Mucosa of descending colon (tissue), 3 donors: ENCODE results near the gene KCNK7. TPM values are rescaled to one million over a fixed set of nuclear protein-coding genes. Genes with fewer than 3 reads are reported as not detected.
A peak's percentile ranks its signal among the peaks of the same experiment; 100 is the strongest.

Source experiments
- ATAC-seq: fragments of 200-7000 bp; cut with Tn5 transposase; one replicate; pipeline ENCODE4 v1.9.1; 2020; ENCODE audit warnings: mild to moderate bottlenecking, moderate library complexity
- DNase-seq, 3 donors: peaks; one replicate each; pipeline ENCODE4 v3.0.0-alpha.2; 2020
- H3K36me3 ChIP-seq: fragments of 200-600 bp; one replicate; pipeline ENCODE4 v1.8.0; 2021; ENCODE audit warnings: low read depth, mild to moderate bottlenecking
- H3K4me1 ChIP-seq: fragments of 200-600 bp; one replicate; pipeline ENCODE4 v1.8.0; 2021; ENCODE audit warnings: low read depth, mild to moderate bottlenecking
- H3K4me3 ChIP-seq: fragments of 200-600 bp; one replicate; pipeline ENCODE4 v1.8.0; 2021; ENCODE audit warnings: mild to moderate bottlenecking
- H3K9me3 ChIP-seq: fragments of 200-600 bp; one replicate; pipeline ENCODE4 v1.8.0; 2021; ENCODE audit warnings: mild to moderate bottlenecking
- CTCF ChIP-seq: fragments of 200-600 bp; IDR thresholded peaks from one replicate; pipeline ENCODE4 v1.8.0; 2022; ENCODE audit warnings: antibody characterized with exemption, mild to moderate bottlenecking
- intact Hi-C, 2 donors: fragments of 100-400 bp; cut with DNase I in 1 of 2; cut with micrococcal nuclease in 1 of 2; formaldehyde crosslinking; loops; one replicate each; pipeline versions ENCODE4 v1.11.0 to v1.11.1; 2022; cut with DNase I, micrococcal nuclease
- long read RNA-seq, 2 donors: library from polyadenylated mRNA; unstranded; transcript quantifications; one replicate each; pipeline ENCODE4 v2.0.0, GENCODE V29; 2019 to 2021
- total RNA-seq, 3 donors: library from RNA; stranded (reverse); fragmentation: NEBNext Ultra II Directional in 2 of 3; extraction: Animal tissue kit (Norgen Biotek cat#: 25700) in 2 of 3; gene quantifications; one replicate each; pipeline versions ENCODE4 v1.2.1 to v1.2.4, GENCODE V29; 2021 to 2023
- donor health status: DM: no; HTN: no; CAD: no; lungs with moderate emphysema.
- donor health status: DM: no; HTN: no; CAD: no.
- donor health status: DM: no; HTN: yes; CAD: no.

The KCNK7 gene
- total RNA-seq, result 1 to 10 TPM in 2 of 3 donors, under 1 TPM in 1; 0.49 to 1.7 (median 1.5) TPM
- long read RNA-seq, donor 1, result 0 reads
- long read RNA-seq, donor 2, result 0 reads

DNA sequence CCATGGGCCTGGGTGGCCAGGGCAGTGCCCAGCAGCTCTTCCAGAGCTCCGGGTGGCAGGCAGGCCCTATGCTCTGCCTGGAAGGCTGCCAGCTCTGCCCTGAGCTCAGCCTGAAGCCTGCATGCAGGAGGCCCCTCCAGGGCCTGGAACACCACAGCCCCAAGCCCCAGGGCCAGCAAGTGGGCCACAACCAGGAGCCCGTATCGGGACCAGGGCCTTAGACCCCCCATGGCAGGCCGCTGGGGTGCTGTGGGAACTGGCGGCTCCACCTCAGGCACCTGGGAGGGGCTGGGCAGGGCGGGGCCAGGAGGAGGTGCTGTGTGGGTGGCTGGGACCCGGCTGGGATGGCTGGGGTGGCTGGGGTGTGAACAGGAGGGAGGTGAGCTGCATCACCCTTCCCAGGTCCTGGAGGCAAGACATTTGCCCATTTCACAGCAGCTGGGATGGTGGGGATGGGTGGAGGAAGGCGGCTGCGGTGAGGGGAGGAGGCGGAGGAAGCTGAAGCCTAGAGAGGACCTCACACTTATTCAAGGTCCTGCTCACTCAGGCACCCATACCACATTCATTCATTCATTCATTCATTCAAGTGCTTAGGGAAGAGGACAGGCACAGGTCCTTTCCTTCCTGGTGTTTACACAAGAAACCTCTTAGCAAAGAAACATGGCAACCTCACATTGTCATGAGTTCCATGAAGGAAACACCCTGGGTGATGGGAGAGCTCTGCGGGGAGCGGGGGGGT is at the start of gene KCNK7:
Gene KCNK7, minus strand, starts transcription at position 258 of the 739 bp plus-strand sequence. Its CDS starts 28 bp downstream, at position 230.
- Histone ChIP-seq H3K36me3 (peaks cover 11% of the 10 kb centered on the region), H3K9me3 (no peaks in the 10 kb centered on the region), H3K4me3 (no peak within 1 kb of the TSS), H3K4me1 (peaks cover 21% of the 10 kb centered on the region)
- DNase-seq (peak in 1 of 3 donors; percentile 63), ATAC-seq (peak; percentile 32)
- no peak for TF ChIP-seq CTCF
- intact Hi-C loops, result loop anchor here in 1 of 2 donors (10.0 kb wide), 1 partner anchor 61 kb away; no protein-coding TSS in a partner anchor

DNA sequence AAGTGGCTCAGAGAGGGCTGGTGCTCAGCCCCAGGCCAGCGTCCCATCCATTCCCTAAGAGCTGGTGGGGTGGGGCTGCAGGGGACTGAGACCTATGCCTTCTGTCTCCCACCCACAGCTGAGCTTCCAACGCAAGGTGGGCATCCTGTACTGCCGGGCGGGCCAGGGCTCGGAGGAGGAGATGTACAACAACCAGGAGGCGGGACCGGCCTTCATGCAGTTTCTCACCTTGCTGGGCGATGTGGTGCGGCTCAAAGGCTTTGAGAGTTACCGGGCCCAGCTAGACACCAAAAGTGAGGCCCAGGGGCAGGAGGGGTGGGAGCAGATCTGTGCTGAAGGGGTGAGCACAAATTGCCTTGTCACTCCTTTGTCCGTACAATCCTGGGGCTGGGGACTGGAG is 49.2 kb upstream of the KCNK7 start:
- no peaks in the 10 kb centered on the region for H3K36me3 ChIP-seq
- peaks cover 4% of the 10 kb centered on the region for H3K4me1 ChIP-seq
- no peaks in the 10 kb centered on the region for H3K9me3 ChIP-seq
- DNase-seq, result peak in 1 of 3 donors; percentile 50
- intact Hi-C loops, result no loop called here
- H3K4me3 ChIP-seq, result no peak overlapping the region
- ATAC-seq, result no peak
- no peak for TF ChIP-seq CTCF

DNA sequence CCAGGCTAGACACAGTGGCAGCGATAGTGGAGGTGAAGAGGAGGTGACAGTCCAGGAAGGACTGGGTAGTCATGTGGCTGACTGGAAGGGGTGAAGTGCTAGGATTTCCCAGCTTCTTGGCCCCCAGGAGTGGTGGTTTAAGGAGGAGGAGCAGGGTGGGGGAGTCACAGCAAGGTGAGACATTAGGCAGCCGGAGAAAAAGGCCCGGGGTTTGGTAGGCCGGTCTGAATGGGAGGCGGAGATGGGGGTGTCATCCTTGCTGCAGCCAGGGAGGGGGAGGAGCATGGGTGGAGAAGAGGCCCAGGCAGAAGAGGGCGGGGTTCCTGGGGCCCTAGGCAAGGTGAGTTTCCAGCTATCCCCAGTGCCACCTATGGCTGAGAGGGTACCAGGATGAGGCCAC is 48.4 kb upstream of the KCNK7 start:
- Histone ChIP-seq H3K4me1 (peaks cover 9% of the 10 kb centered on the region), H3K36me3 (no peaks in the 10 kb centered on the region), H3K4me3 (no peak overlapping the region), H3K9me3 (no peaks in the 10 kb centered on the region)
- no peak for ATAC-seq
- peak in 1 of 3 donors; percentile 58 for DNase-seq
- TF ChIP-seq CTCF, result no peak
- intact Hi-C loops, result no loop called here

GRCh38 chr11:65642014-65642671 is 46.5 kb upstream of the KCNK7 start:
- Histone ChIP-seq H3K9me3 (no peaks in the 10 kb centered on the region), H3K36me3 (no peaks in the 10 kb centered on the region), H3K4me3 (no peak overlapping the region), H3K4me1 (peaks cover 15% of the 10 kb centered on the region)
- ATAC-seq, result no peak
- no peak for TF ChIP-seq CTCF
- DNase-seq, result peak in 1 of 3 donors; percentile 58
- intact Hi-C loops, result no loop called here

- Histone ChIP-seq H3K36me3 (no peaks in the 10 kb centered on the region), H3K9me3 (no peaks in the 10 kb centered on the region), H3K4me1 (peaks cover 15% of the 10 kb centered on the region), H3K4me3 (no peak overlapping the region)
- intact Hi-C loops, result no loop called here
- ATAC-seq (no peak), DNase-seq (peak in 1 of 3 donors; percentile 54)
- no peak for TF ChIP-seq CTCF
Observed at GRCh38 chr11:65641297-65642013, 45.9 kb upstream of the KCNK7 start.
